GM23338 (cell line): ENCODE results near the gene RAP1GDS1. TPM values are rescaled to one million over a fixed set of nuclear protein-coding genes. Genes with fewer than 3 reads are reported as not detected.
A peak's percentile ranks its signal among the peaks of the same experiment; 100 is the strongest.

ENCODE experiments used
- ATAC-seq: fragments of 200-7000 bp; cut with Tn5 transposase; 3 replicates; pipeline ENCODE4 v1.9.1; 2020
- DNase-seq: peaks from one replicate; pipeline ENCODE4 v3.0.0-alpha.2; 2015; ENCODE audit warnings: low spot score
- H2AFZ ChIP-seq: fragments of 200-600 bp; sonication (generic); 2 replicates; pipeline ENCODE4 v1.8.0; 2016; ENCODE audit warnings: antibody characterized with exemption, mild to moderate bottlenecking, moderate library complexity
- H3F3A ChIP-seq: fragments of 200-600 bp; sonication (generic); replicated peaks from 2 replicates; pipeline ENCODE4 v1.8.0; 2017; ENCODE audit warnings: antibody characterized with exemption, mixed run types, low read depth
- H3K27ac ChIP-seq: fragments of 200-600 bp; sonication (generic); 2 replicates; pipeline ENCODE4 v1.6.1; 2016; ENCODE audit warnings: low read depth
- H3K27me3 ChIP-seq: fragments of 200-600 bp; sonication (generic); 2 replicates; pipeline ENCODE4 v1.8.0; 2016; ENCODE audit warnings: mild to moderate bottlenecking, mixed run types, moderate library complexity; ENCODE audit not compliant: insufficient read depth
- H3K36me3 ChIP-seq: fragments of 200-600 bp; sonication (generic); 2 replicates; pipeline ENCODE4 v1.8.0; 2016; ENCODE audit warnings: mild to moderate bottlenecking; ENCODE audit not compliant: insufficient read depth
- H3K4me1 ChIP-seq: fragments of 200-600 bp; sonication (generic); 2 replicates; pipeline ENCODE4 v1.8.0; 2016; ENCODE audit warnings: mild to moderate bottlenecking, moderate library complexity; ENCODE audit not compliant: insufficient read depth
- H3K4me2 ChIP-seq: fragments of 200-600 bp; sonication (generic); 2 replicates; pipeline ENCODE4 v1.7.1; 2017; ENCODE audit warnings: mixed run types
- H3K4me3 ChIP-seq: fragments of 200-600 bp; sonication (generic); 2 replicates; pipeline ENCODE4 v1.6.1; 2016; ENCODE audit warnings: mixed run types
- H3K79me2 ChIP-seq: fragments of 200-600 bp; sonication (generic); replicated peaks from 2 replicates; pipeline ENCODE4 v1.8.0; 2017; ENCODE audit warnings: mild to moderate bottlenecking; ENCODE audit not compliant: insufficient read depth
- H3K9me2 ChIP-seq: fragments of 200-600 bp; sonication (generic); 2 replicates; pipeline ENCODE4 v1.8.0; 2017; ENCODE audit not compliant: insufficient read depth
- H4K20me1 ChIP-seq: fragments of 200-600 bp; sonication (generic); replicated peaks from 2 replicates; pipeline ENCODE4 v1.8.0; 2017; ENCODE audit warnings: mild to moderate bottlenecking; ENCODE audit not compliant: insufficient read depth
- H3K27ac Mint-ChIP-seq: 2 replicates; pipeline ENCODE4 v1.8.0; 2020; ENCODE audit warnings: inconsistent platforms, mild to moderate bottlenecking, moderate library complexity, mixed read lengths
- H3K27me3 Mint-ChIP-seq: 3 replicates; pipeline ENCODE4 v1.8.0; 2022; ENCODE audit warnings: low read depth, mild to moderate bottlenecking, moderate library complexity, mixed read lengths, inconsistent platforms; ENCODE audit not compliant: insufficient read depth, poor library complexity
- H3K36me3 Mint-ChIP-seq: 3 replicates; pipeline ENCODE4 v1.8.0; 2021; ENCODE audit warnings: low read depth, mild to moderate bottlenecking, inconsistent platforms, moderate library complexity, mixed read lengths
- H3K4me1 Mint-ChIP-seq: 3 replicates; pipeline ENCODE4 v1.8.0; 2020; ENCODE audit warnings: mild to moderate bottlenecking, inconsistent platforms, mixed read lengths
- H3K4me3 Mint-ChIP-seq: 3 replicates; pipeline ENCODE4 v1.8.0; 2021; ENCODE audit warnings: moderate library complexity, mild to moderate bottlenecking, inconsistent platforms, mixed read lengths
- H3K9me3 Mint-ChIP-seq: 3 replicates; pipeline ENCODE4 v1.8.0; 2020; ENCODE audit warnings: moderate library complexity, mild to moderate bottlenecking, inconsistent platforms, mixed read lengths
- CREB1 ChIP-seq: fragments of 250-450 bp; sonication (Bioruptor Pico); IDR thresholded peaks from 2 replicates; pipeline ENCODE4 v1.5.0; 2020; ENCODE audit warnings: low read depth, mild to moderate bottlenecking, moderate library complexity
- CTCF ChIP-seq, 2 experiments: fragments of 200-600 bp in 1 of 2; sonication (generic) in 1 of 2; conservative IDR thresholded peaks; 2 replicates each; pipeline versions ENCODE4 v1.5.1 to v1.6.1; 2016 to 2017; ENCODE audit warnings: antibody characterized with exemption in 2 of 2, low read depth in 2 of 2, mild to moderate bottlenecking in 2 of 2, moderate library complexity in 1 of 2
- EZH2 ChIP-seq: fragments of 200-600 bp; sonication (generic); IDR thresholded peaks from one replicate; pipeline ENCODE4 v1.8.0; 2017; ENCODE audit warnings: antibody characterized with exemption, mild to moderate bottlenecking, low read depth; ENCODE audit not compliant: unreplicated experiment
- EZH2phosphoT487 ChIP-seq: fragments of 200-600 bp; sonication (generic); IDR thresholded peaks from one replicate; pipeline ENCODE4 v1.8.1; 2018; ENCODE audit warnings: antibody characterized with exemption; ENCODE audit not compliant: unreplicated experiment
- JUNB ChIP-seq: IDR thresholded peaks from one replicate; pipeline ENCODE4 v1.6.1; 2016; ENCODE audit warnings: antibody characterized with exemption; ENCODE audit not compliant: unreplicated experiment
- NANOG ChIP-seq: IDR thresholded peaks from 2 replicates; pipeline ENCODE4 v1.6.1; 2016; ENCODE audit warnings: antibody characterized with exemption, borderline replicate concordance
- STAT1 ChIP-seq: IDR thresholded peaks from one replicate; pipeline ENCODE4 v1.6.1; 2016; ENCODE audit warnings: antibody characterized with exemption; ENCODE audit not compliant: unreplicated experiment
- ZNF114 ChIP-seq: fragments of 250-450 bp; sonication (Bioruptor Pico); IDR thresholded peaks from 2 replicates; pipeline ENCODE4 v1.5.0; 2020; ENCODE audit warnings: mild to moderate bottlenecking, moderate library complexity
- ZNF331 ChIP-seq: fragments of 250-450 bp; sonication (Bioruptor Pico); IDR thresholded peaks from 2 replicates; pipeline ENCODE4 v1.5.0; 2020; ENCODE audit warnings: low read depth, mild to moderate bottlenecking, moderate library complexity
- ZNF462 ChIP-seq: fragments of 250-450 bp; sonication (Bioruptor Pico); IDR thresholded peaks from 2 replicates; pipeline ENCODE4 v1.5.0; 2020; ENCODE audit warnings: mild to moderate bottlenecking, moderate library complexity
- polyA plus RNA-seq: library from polyadenylated mRNA; unstranded; fragments of >200 nt; fragmentation: Nextera tagmentation; extraction: Ambion mirVana; gene quantifications from 2 replicates; pipeline ENCODE4 v1.2.1, GENCODE V29; 2016
- total RNA-seq: library from RNA; depleted of rRNA; stranded (reverse); fragments of >200 nt; shearing (Covaris generic); gene quantifications from 2 replicates; pipeline ENCODE4 v1.2.3, GENCODE V29; 2014
- TF ChIP-seq, protein P1 (sequence below): IDR thresholded peaks from one replicate; pipeline ENCODE4 v1.6.1; 2018; ENCODE audit warnings: antibody characterized with exemption; ENCODE audit not compliant: unreplicated experiment
- TF ChIP-seq, protein P2 (sequence below): IDR thresholded peaks from 2 replicates; pipeline ENCODE4 v1.6.1; 2016; ENCODE audit warnings: antibody characterized with exemption

The RAP1GDS1 gene
- total and polyA plus RNA-seq, 2 experiments from 2014 or later: 23.7 to 32.4 TPM

- H3K36me3 ChIP-seq: no peaks in the 10 kb centered on the region; the same call in 1 of the 2 replicates
- H2AFZ ChIP-seq: no peak overlapping the region
- ATAC-seq: no peak
- Mint-ChIP-seq H3K4me3 (no peak overlapping the region), H3K27ac (peak overlapping the region; percentile 93), H3K27me3 (no peaks in the 10 kb centered on the region), H3K4me1 (peaks cover 11% of the 10 kb centered on the region), H3K36me3 (peaks cover 6% of the 10 kb centered on the region; the same call in 1 of the 3 replicates), H3K9me3 (no peaks in the 10 kb centered on the region)
- no peak overlapping the region for H3K4me2 ChIP-seq
- H3K27me3 ChIP-seq: no peaks in the 10 kb centered on the region
- no peak for TF ChIP-seq ZNF331
- TF ChIP-seq ZNF114 (CRISPR knock-in tag): no peak
- no peak for TF ChIP-seq NANOG
- TF ChIP-seq, protein P1, sequence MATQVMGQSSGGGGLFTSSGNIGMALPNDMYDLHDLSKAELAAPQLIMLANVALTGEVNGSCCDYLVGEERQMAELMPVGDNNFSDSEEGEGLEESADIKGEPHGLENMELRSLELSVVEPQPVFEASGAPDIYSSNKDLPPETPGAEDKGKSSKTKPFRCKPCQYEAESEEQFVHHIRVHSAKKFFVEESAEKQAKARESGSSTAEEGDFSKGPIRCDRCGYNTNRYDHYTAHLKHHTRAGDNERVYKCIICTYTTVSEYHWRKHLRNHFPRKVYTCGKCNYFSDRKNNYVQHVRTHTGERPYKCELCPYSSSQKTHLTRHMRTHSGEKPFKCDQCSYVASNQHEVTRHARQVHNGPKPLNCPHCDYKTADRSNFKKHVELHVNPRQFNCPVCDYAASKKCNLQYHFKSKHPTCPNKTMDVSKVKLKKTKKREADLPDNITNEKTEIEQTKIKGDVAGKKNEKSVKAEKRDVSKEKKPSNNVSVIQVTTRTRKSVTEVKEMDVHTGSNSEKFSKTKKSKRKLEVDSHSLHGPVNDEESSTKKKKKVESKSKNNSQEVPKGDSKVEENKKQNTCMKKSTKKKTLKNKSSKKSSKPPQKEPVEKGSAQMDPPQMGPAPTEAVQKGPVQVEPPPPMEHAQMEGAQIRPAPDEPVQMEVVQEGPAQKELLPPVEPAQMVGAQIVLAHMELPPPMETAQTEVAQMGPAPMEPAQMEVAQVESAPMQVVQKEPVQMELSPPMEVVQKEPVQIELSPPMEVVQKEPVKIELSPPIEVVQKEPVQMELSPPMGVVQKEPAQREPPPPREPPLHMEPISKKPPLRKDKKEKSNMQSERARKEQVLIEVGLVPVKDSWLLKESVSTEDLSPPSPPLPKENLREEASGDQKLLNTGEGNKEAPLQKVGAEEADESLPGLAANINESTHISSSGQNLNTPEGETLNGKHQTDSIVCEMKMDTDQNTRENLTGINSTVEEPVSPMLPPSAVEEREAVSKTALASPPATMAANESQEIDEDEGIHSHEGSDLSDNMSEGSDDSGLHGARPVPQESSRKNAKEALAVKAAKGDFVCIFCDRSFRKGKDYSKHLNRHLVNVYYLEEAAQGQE: no peak
- no peak for TF ChIP-seq STAT1
- no peak for TF ChIP-seq CTCF (conservative IDR thresholded peaks at IDR 0.05; ENCODE audit: low read depth in 2 of 2)
- no peak for TF ChIP-seq EZH2phosphoT487
- TF ChIP-seq ZNF462 (CRISPR knock-in tag): no peak
- TF ChIP-seq, protein P2, sequence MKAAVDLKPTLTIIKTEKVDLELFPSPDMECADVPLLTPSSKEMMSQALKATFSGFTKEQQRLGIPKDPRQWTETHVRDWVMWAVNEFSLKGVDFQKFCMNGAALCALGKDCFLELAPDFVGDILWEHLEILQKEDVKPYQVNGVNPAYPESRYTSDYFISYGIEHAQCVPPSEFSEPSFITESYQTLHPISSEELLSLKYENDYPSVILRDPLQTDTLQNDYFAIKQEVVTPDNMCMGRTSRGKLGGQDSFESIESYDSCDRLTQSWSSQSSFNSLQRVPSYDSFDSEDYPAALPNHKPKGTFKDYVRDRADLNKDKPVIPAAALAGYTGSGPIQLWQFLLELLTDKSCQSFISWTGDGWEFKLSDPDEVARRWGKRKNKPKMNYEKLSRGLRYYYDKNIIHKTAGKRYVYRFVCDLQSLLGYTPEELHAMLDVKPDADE: no peak
- TF ChIP-seq CREB1 (CRISPR knock-in tag): no peak
- no peak for TF ChIP-seq EZH2
- no peak for TF ChIP-seq JUNB
- peaks cover 54% of the 10 kb centered on the region for H3K79me2 ChIP-seq
- no peak overlapping the region for H3K4me3 ChIP-seq
- no peaks in the 10 kb centered on the region for H3K9me2 ChIP-seq
- DNase-seq: no peak
- H3F3A ChIP-seq: no peaks in the 10 kb centered on the region
- 0 out of 2 replicates have a peak, but pooled peaks cover under 1% of the 10 kb centered on the region for H3K4me1 ChIP-seq
- no peak overlapping the region for H3K27ac ChIP-seq
- no peaks in the 10 kb centered on the region for H4K20me1 ChIP-seq
These were observed 29.3 kb downstream of the RAP1GDS1 start for GRCh38 chr4:98290511-98290910.
